ENCODE data around the gene CCDC126.

DNA sequence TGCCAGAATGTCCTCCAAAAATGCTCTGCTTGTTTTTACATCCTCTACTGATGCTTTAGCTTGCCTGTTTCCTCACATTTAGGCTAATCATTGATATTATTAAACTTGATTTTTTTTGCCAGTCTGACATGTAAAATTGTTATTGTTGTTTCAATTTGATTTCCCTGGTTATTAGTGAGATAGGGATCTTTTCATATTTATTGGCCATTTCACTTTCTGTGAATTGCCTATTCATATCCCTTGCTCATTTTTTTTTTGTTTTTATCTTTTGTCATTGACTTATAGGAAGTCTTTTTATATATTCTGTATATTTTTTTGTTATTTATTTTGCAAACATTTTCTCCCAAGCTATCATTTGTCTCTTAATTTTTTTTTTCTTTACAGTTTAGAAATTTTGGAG, 96.0 kb downstream of the CCDC126 start:
- TF ChIP-seq, protein P1, sequence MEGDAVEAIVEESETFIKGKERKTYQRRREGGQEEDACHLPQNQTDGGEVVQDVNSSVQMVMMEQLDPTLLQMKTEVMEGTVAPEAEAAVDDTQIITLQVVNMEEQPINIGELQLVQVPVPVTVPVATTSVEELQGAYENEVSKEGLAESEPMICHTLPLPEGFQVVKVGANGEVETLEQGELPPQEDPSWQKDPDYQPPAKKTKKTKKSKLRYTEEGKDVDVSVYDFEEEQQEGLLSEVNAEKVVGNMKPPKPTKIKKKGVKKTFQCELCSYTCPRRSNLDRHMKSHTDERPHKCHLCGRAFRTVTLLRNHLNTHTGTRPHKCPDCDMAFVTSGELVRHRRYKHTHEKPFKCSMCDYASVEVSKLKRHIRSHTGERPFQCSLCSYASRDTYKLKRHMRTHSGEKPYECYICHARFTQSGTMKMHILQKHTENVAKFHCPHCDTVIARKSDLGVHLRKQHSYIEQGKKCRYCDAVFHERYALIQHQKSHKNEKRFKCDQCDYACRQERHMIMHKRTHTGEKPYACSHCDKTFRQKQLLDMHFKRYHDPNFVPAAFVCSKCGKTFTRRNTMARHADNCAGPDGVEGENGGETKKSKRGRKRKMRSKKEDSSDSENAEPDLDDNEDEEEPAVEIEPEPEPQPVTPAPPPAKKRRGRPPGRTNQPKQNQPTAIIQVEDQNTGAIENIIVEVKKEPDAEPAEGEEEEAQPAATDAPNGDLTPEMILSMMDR (IDR thresholded peaks at IDR 0.05) = no peak
- no peak for TF ChIP-seq POLR2A (IDR thresholded peaks at IDR 0.05)
